Colonic mucosa (tissue), 4 donors: Measurements from ENCODE around the gene RHBDD1. TPM values are rescaled to one million over a fixed set of nuclear protein-coding genes. Genes with fewer than 3 reads are reported as not detected.

Experiments used
- DNase-seq: peaks from one replicate; pipeline ENCODE4 v3.0.0-alpha.2; 2020
- H3K27ac ChIP-seq: fragments of 200-600 bp; one replicate; pipeline ENCODE4 v1.8.0; 2021
- H3K27me3 ChIP-seq: fragments of 200-600 bp; one replicate; pipeline ENCODE4 v1.8.0; 2021
- H3K36me3 ChIP-seq: fragments of 200-600 bp; one replicate; pipeline ENCODE4 v1.8.0; 2021
- H3K4me1 ChIP-seq: fragments of 200-600 bp; one replicate; pipeline ENCODE4 v1.8.0; 2021; ENCODE audit warnings: mild to moderate bottlenecking
- H3K4me3 ChIP-seq: fragments of 200-600 bp; one replicate; pipeline ENCODE4 v1.8.0; 2021
- H3K9ac ChIP-seq, 2 donors: one replicate each; pipeline ENCODE4 v1.7.0; 2013; ENCODE audit warnings: control low read depth in 2 of 2, low read depth in 2 of 2, low read length in 2 of 2
- H3K9me3 ChIP-seq: fragments of 200-600 bp; one replicate; pipeline ENCODE4 v1.8.0; 2021
- intact Hi-C: fragments of 100-400 bp; cut with DNase I; formaldehyde crosslinking; loops from one replicate; pipeline ENCODE4 v1.14.1; 2022
- total RNA-seq, 2 donors: library from RNA; stranded (reverse); fragmentation: NEBNext Ultra II Directional in 1 of 2; extraction: Animal tissue kit (Norgen Biotek cat#: 25700) in 1 of 2; gene quantifications; one replicate each; pipeline ENCODE4 v1.2.1, GENCODE V29; 2021
- TF ChIP-seq, protein P1 (sequence below): fragments of 200-600 bp; IDR thresholded peaks from one replicate; pipeline ENCODE4 v1.8.0; 2022; ENCODE audit warnings: antibody characterized with exemption, mild to moderate bottlenecking
- donor health status: healthy.
- donor health status: DM: no; HTN: no; CAD: no.
- donor health status: DM: no; HTN: no; CAD: no.

Gene RHBDD1
- total RNA-seq, 2 donors from 2014 or later = 29.9 to 31.7 TPM

DNA sequence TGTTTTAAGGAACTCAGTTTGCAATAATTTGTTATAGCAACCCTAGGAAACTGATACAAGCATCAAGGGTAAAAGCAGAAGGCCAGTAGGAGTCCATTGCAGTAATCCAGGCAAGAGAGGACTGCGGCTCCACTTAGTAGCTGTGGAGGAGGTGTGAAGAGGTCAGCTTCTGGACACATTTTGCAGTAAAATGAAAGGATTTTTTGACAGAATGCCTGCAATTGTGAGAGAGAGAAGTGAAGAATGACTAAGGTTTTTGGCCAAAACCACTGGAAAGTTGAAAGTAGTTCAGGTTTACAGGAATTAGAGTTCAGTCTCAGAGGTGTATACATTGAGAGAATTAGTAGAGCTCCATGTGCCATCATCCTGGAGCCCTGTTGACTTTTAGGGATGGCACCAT is 129.5 kb downstream of the RHBDD1 start:
- DNase-seq = no peak
- H3K36me3 ChIP-seq = no peaks in the 10 kb centered on the region
- no peaks in the 10 kb centered on the region for H3K9me3 ChIP-seq
- no peaks in the 10 kb centered on the region for H3K4me1 ChIP-seq
- H3K27ac ChIP-seq = no peak overlapping the region
- intact Hi-C loops = no loop called here
- H3K4me3 ChIP-seq = no peak overlapping the region
- no peaks in the 10 kb centered on the region for H3K27me3 ChIP-seq
- TF ChIP-seq, protein P1, sequence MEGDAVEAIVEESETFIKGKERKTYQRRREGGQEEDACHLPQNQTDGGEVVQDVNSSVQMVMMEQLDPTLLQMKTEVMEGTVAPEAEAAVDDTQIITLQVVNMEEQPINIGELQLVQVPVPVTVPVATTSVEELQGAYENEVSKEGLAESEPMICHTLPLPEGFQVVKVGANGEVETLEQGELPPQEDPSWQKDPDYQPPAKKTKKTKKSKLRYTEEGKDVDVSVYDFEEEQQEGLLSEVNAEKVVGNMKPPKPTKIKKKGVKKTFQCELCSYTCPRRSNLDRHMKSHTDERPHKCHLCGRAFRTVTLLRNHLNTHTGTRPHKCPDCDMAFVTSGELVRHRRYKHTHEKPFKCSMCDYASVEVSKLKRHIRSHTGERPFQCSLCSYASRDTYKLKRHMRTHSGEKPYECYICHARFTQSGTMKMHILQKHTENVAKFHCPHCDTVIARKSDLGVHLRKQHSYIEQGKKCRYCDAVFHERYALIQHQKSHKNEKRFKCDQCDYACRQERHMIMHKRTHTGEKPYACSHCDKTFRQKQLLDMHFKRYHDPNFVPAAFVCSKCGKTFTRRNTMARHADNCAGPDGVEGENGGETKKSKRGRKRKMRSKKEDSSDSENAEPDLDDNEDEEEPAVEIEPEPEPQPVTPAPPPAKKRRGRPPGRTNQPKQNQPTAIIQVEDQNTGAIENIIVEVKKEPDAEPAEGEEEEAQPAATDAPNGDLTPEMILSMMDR = no peak
- no peak overlapping the region for H3K9ac ChIP-seq

DNA sequence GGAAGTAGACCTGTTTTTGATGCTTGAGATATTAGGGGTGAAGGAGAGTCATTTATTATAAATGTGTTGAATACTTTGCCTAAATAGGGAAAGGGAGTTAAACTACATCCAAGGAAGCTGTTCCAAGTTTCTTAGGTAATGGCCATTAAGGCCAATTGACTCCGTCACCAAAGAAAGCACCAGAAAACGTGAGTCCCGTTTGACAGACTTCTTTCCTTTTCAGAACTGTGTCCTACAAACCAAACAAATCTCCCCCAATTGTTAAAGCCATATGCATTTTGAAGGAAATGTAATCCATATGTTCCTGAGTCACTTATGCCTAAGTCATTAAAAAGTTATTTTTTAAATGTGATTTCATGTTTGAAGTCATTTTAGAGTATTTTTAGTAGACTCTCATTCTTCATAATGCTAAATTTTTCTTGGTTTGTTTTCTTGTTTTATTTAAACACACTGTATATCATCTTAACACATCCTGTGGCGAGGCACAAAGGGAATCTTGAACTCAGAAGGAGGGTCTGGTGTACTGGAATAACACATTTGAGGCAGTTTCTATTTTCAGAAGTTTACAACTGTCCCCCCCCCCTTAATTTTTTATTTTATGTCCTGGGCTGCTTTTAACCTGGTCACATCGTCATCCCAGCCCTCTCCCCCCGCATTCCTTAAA is 133.7 kb downstream of the RHBDD1 start:
- no peaks in the 10 kb centered on the region for H3K27me3 ChIP-seq
- H3K27ac ChIP-seq = no peak overlapping the region
- no peak overlapping the region for H3K4me3 ChIP-seq
- DNase-seq = no peak
- no peaks in the 10 kb centered on the region for H3K4me1 ChIP-seq
- no peaks in the 10 kb centered on the region for H3K9me3 ChIP-seq
- no peaks in the 10 kb centered on the region for H3K36me3 ChIP-seq
- no peak overlapping the region for H3K9ac ChIP-seq
- intact Hi-C loops = no loop called here
- TF ChIP-seq, protein P1 = no peak

DNA sequence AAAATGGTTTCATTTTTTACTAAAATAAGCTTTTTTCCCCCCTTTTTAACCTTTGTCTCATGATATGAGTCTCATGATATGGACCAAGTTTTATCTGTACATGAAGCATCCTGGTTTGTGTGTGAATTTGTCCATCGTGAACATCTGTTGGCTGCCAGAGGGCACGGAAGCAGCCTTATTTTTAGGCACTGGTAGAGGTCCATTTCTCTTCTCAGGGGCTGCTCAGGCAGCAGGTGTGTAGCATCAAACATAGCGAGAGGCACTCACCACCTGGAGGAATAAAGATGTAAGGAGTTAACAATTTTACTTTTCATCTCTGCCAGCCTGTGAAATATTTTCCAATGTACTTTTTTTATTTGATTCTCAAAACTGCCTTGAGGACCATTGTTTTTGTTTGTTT is 134.5 kb downstream of the RHBDD1 start:
- H3K4me3 ChIP-seq = no peak overlapping the region
- intact Hi-C loops = no loop called here
- no peak for DNase-seq
- H3K9me3 ChIP-seq = no peaks in the 10 kb centered on the region
- TF ChIP-seq, protein P1 = no peak
- no peaks in the 10 kb centered on the region for H3K4me1 ChIP-seq
- no peaks in the 10 kb centered on the region for H3K27me3 ChIP-seq
- no peak overlapping the region for H3K27ac ChIP-seq
- H3K9ac ChIP-seq = no peak overlapping the region
- no peaks in the 10 kb centered on the region for H3K36me3 ChIP-seq

DNA sequence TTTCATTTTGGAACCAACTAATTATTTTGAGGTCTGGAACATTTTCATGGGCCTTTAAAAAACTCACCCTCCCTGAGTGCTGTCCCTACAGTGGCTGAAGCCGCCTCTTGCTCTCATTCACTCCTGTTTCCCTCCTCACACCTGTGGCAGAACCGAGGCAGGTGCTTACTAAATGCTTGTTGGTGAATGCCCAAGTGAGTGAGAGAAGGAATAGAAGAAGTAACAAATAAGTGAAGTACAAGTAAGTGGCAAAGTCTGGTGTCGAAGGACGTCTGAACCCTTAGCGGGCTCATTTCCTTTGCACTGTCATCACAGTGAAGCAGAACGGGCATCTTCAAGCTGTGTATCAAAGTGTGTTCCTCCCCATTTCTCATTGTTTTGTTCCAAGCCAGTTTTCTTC is 135.2 kb downstream of the RHBDD1 start:
- no peaks in the 10 kb centered on the region for H3K9me3 ChIP-seq
- H3K27ac ChIP-seq = no peak overlapping the region
- no peak overlapping the region for H3K9ac ChIP-seq
- H3K27me3 ChIP-seq = no peaks in the 10 kb centered on the region
- intact Hi-C loops = no loop called here
- TF ChIP-seq, protein P1 = no peak
- no peak for DNase-seq
- no peaks in the 10 kb centered on the region for H3K36me3 ChIP-seq
- H3K4me1 ChIP-seq = no peaks in the 10 kb centered on the region
- no peak overlapping the region for H3K4me3 ChIP-seq

DNA sequence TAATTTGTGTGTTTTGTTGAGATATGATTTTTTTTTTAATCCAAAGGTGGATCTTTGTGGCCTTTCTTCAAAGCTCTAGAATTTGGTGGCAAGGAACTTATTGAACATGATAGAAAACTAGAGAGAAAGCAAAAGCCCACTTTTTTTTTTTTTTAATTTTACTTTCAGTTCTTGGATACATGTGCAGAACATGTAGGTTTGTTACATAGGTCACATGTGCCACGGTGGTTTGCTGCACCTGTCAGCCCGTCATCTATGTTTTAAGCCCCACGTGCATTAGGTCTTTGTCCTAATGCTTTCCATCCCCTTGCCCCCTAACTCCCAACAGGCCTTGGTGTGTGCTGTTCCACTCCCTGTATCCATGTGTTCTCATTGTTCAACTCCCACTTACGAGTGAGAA is 135.9 kb downstream of the RHBDD1 start:
- TF ChIP-seq, protein P1 = no peak
- Histone ChIP-seq H3K9me3 (no peaks in the 10 kb centered on the region), H3K4me1 (no peaks in the 10 kb centered on the region), H3K9ac (no peak overlapping the region), H3K4me3 (no peak overlapping the region), H3K27ac (no peak overlapping the region), H3K27me3 (no peaks in the 10 kb centered on the region), H3K36me3 (no peaks in the 10 kb centered on the region)
- DNase-seq = no peak
- intact Hi-C loops = no loop called here
